ENCODE measurements around the gene GFOD2.

GFOD2 gene

DNA sequence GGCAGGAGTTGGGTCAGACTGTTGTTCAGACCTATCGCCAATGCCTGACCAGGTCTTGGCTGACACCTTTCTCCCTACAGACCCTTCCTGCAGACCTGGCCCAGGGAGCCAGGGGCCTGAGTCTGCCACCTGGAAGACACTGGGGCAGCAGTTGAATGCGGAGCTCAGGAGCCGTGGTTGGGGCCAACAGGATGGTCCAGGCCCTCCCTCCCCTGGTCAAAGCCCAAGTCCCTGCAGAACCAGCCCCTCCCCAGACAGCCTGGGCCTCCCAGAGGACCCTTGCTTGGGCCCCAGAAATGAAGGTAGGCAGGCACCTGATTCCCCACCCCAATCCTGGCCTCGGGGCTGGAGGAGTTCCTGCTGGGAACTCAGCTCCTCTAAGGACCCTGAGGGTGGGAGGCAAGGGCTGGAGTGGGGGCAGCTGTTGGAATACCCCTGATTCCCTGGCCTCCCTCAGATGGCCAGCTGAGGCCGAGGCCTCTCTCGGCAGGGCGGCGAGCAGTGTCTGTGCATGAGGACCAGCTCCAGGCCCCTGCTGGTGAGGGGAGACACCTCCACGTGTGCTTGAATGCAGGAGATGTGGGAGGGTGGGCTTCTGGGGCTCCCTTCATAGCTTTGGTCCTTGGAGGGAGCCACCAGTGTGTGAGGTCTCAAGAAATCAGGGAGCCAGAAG, 62.6 kb downstream of the GFOD2 start:
- DNase-seq: no peak

DNA sequence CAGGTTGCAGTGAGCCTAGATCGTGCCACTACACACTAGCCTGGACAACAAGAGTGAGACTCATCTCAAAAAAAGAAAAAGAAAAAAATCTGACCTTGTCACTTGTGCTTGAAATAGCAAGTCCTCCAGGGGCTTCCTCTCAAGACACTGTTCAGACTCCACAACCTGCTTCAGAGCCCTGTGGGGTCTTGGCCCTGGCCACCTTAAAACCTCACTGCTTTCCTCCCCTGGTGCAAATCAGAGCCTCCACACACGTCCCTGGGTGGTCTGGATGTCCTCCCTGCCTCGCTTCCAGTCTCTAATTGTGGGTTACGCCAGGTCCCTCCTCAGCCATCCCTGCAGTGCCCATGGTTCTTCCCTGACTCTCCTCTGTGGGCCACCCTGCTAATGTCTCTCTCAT, 63.8 kb downstream of the GFOD2 start:
- no peak for DNase-seq

DNA sequence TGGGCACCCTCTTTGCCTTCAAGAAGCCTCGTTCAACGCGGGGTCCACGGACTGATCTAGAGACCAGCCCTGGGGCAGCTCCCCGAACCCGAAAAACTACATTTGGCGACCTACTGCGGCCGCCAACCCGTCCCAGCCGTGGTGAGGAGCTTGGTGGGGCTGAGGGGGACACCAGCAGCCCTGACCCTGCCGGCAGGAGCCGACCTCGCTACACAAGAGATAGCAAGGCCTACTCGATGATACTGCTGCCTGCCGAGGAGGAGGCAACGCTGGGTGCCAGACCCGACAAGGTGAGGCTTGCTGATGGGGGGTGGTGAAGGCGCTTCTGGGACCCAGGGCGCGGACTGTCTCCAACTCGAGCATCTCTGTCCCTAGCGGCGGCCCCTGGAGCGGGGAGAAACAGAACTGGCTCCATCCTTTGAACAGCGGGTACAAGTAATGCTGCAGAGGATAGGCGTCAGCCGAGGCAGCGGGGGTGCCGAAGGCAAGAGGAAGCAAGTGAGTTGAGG, 64.7 kb downstream of the GFOD2 start:
- no peak for DNase-seq

DNA sequence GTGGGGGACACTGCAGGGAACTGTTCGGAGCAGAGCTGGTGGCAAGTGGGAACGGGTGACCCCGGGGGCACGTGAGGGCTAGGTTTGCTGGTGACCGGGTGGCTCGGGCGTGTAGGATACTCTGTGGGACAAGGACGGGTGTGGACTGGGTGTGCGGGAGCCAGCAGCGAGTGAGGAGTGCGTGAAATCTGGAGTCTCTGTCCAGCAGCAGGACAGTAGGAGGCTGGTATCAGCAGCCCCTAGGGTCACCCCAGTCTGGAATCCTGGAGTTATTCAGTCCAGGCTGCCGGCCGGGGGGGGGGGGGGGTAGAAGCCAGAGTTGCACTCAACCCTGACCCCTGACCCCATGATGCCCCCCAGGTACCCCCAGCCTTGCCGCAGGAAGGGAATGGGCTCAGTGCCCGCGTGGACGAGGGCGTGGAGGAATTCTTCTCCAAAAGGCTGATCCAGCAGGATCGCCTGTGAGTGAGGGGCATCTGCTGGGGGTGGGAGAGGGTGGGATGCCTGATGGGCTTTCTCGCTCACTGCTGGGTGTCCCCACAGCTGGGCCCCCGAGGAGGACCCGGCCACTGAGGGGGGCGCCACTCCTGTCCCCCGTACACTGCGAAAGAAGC, 65.2 kb downstream of the GFOD2 start:
- no peak for DNase-seq

DNA sequence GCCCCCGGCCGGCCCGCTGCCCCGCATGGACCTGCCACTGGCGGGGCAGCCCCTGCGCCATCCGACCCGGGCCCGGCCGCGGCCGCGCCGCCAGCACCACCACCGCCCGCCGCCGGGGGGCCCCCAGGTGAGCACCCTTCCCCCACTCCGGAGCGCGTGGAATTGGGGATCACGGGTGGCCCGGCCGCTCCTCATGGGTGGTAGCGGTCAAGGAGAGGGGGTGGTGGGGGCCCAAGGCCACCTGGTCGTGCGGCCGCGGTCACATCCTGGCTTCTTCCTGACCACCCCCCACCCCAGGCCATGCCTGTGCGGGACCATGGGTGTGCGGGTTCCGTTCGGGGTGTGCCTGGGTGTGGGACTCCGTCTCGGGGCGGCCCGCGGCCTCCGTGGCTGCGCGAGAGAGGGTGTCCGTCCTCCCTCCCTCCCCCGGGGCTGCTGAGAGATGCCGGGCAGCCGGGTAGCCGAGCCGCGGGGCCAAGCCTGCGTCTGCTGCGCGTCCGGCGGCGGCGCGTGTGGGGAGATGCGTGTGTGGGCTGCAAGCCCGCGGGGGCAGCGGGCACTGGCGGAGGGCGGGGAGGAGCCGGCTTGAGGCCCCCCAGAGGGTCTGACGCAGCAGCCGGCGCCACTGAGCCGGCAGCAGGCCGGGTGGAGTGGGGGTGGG, 65.9 kb downstream of the GFOD2 start:
- no peak for DNase-seq

DNA sequence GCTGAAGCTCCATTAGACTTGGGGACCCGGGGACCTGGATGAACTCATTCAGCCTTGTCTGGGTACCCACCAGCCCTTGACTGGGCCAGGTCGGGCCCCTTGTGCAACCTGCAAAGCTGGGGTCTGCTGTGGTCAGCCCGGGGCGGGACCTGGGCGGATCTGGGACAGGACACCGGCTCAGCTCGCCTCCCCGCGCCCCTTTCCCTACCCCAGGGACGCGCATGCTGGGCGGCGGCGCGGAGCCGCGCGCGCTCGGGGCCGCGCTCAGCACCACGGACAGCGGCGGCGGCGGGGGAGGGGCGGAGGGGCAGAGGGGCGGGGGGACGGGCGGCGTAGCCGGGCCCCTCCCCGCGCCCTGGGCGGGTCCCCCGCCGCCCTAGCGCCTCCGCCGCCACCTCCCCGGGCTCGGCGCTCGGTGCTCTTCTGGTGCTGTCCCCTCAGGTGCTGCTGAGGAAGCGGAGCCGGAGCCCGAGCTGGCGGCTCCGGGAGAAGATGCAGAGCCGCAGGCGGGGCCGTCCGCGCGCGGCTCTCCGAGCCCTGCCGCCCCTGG, 66.5 kb downstream of the GFOD2 start:
- no peak for DNase-seq

DNA sequence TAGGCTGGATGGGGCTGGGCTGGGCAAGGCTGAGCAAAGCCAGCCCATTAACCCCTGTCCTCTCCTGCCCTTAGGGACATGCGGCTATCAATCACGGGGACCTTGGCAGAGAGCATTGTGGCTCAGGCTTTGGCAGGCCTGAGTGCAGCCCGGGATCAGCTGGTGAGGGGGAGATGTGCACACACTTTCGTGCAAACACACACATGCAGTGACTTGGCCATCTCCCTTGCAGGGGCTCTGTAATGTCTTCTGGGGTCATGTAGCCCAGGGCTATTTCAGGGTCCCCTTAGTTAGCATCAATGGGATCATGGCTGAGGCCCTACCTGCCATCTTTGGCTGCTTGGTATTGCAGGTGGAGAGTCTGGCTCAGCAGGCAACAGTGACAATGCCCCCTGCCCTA, 67.3 kb downstream of the GFOD2 start:
- no peak for DNase-seq

DNA sequence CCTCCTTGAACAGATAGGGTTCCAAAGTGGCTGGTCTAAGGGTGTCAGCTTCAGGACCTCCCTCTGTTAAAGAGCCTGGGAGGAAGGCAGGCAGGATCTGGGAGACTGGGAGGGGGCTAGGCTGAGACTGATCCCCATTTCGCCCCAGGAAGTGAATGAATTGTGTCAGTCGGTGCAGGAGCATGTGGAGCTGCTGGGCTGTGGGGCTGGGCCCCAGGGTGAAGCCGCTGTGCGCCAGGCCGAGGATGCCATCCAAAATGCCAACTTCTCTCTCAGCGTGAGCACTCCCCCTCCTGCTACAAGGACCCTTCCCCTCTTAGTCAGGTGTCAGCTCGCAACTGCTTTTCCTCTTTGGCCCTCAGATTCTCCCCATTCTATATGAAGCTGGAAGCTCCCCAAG, 68.1 kb downstream of the GFOD2 start:
- no peak for DNase-seq

DNA sequence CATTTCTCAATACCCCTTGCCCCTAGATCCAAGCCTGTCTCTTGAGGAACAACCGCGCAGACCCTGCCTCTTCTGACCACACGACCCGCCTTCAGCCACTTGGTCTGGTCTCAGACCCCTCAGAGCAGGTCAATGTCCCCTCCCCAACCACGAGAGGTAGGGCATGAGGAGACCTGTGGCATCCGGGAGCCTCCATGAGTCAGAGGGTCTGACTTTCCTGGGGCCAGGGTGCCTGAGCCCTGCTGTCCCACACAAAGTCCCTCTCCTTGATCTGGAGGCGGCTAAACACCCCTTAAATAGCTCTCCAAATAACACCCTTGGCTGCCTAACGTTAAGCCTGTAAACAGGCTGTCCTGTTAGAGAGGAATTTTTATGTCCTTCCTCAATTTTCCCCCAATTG, 69.1 kb downstream of the GFOD2 start:
- no peak for DNase-seq

DNA sequence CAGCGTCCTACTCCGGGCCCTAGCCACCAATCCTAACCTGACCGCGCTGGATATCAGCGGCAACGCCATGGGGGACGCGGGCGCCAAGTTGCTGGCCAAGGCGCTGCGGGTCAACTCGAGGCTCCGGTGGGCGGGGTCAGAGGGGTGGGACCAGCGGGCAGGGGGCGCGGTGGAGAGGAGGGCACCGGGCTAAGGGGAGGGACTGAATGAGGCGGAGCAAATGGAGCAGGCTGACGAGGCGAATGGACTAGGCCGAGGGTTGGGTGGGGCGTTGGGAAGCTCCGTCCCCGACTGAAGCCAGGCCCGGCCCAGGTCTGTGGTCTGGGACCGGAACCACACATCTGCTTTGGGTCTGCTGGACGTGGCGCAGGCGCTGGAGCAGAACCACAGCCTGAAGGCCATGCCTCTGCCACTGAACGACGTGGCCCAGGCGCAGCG, 69.6 kb downstream of the GFOD2 start:
- DNase-seq: no peak

DNA sequence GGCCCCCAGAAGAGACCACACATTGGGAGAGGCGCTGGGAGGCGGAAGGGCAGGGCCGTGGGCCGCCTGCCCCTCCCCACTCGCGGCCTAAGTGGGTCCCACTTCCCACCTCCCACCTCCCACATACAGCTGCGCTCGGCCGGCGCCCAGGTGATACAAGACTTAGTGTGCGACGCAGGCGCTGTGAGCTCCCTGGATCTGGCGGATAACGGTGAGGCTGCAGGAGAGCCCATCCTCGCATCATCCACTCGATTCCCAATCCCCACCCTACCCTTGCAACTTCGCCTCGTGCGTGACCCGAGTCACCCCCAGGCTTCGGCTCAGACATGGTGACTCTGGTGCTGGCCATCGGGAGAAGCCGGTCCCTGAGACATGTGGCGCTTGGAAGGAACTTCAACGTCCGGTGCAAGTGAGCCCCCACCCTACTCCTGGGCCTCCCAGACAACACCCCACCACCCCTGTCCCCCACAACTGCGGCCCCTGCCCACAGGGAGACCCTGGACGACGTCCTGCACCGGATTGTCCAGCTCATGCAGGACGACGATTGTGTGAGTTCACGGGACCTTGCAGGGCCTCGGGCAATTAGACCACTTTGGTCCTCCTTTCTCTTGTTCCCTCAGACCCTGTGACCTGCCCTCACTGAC, 70.2 kb downstream of the GFOD2 start:
- DNase-seq: no peak

DNA sequence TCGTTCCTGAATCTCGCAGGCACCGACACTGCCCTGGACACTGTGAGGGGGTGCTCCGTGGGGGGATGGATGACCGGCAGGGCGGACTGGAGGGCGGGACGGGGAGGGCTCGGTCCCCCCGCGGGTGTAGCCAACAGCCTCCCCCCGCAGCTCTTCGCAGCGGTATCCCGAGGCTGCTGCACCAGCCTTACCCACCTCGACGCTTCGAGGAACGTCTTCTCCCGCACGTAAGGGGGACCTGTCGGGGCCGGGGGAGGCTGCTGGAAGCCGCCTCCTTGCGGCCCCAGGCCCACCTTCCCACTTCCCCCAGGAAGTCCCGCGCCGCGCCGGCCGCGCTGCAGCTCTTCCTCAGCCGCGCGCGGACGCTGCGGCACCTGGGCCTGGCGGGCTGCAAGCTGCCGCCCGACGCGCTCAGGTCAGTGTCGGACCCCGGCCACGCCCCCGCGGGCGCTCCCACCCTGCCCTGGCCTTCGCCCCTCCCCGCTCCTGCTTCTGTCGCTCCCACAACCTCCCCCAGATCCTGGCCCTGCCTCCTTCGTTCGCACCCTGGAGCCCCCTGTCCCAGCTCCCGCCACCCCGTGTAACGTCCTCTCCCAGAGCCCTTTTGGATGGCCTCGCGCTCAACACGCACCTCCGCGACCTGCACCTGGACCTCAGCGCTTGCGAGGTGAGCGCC, 70.9 kb downstream of the GFOD2 start:
- DNase-seq: no peak

DNA sequence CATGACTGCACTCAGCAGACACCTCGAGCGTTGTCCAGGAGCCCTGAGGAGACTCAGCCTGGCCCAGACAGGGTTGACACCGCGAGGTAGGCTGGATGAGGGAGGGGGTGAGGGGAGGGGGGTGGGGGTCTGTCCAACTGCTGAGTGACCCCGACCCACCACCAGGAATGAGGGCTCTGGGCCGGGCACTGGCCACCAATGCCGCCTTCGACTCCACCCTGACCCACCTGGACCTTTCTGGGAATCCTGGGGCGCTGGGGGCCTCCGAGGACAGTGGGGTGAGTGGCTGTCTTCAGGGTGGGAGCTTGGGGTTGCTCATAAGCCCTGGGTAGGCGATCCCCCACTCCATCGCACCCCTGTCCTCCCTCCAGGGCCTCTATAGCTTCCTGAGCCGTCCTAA, 71.4 kb downstream of the GFOD2 start:
- no peak for DNase-seq

DNA sequence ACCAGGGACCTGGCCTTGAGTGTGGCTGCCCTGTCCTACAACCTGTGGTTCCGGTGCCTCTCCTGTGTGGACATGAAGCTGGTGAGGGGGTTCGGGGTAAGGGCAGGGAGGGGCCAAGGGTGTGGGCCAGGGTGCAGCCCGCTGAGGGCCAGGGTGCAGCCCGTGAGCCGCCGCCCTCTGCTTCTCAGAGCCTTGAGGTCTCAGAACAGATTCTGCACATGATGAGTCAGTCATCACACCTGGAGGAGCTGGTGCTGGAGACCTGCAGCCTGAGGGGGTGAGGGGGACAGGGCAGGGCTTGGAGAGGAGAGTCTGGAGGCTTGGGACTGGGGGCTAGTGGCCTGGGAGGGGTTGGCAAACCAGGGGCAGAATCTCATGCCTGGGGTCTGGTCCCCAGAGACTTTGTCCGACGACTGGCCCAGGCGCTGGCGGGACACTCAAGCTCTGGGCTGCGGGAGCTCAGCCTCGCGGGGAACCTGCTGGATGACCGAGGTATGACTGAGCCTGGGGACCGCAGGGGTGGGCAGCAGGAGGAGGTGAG, 71.9 kb downstream of the GFOD2 start:
- DNase-seq: no peak

DNA sequence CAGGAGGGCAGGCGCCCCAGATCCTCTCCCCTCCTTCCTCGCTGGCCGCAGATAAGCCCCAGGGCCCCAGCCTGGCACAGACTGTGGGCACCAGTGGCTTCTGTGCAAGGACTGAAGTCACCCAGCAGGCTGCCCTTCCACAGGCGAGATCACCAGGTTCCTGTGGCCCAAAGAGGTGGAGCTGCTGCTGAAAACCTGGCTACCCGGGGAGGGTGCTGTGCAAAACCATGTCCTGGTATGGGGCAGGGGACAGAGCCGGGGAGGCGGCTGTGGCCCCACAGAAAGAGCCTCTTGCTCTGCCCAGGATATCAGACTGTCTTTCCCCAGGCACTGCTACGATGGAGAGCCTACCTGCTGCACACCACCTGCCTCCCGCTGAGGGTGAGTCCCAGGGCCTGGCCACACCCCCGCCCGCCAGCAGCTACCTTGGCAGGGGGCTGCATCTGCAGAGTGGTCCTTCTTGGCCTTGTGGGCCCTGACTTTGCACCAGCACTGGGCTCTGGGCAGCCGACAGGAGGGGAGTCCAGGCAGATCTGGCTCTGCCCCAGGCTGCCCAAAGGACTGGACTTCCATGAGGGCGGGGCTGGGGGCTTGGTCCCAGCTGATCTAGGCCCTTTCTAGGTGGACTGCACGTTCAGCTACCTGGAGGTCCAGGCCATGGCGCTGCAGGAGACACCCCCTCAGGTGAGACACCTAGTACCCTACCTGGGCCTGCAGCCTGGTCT, 73.6 kb downstream of the GFOD2 start:
- DNase-seq: no peak

DNA sequence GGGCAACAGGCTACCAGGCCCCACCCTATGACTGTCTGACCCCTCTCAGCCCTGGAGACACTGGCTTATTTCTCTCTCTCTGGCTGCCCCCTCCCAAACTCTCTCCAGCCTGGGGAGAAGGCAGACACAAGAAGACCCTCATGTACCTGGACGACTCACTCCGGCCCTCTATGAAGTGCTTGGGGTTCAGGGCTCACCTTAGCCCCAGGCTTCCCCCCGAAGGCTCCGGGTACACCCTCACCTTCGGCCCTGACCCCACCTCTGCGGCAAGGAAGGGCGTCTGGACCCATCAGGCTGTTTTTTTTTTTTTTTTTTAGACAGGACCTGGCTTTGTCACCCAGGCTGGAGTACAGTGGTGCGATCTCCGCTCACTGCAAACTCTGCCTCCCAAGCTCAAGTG, 75.1 kb downstream of the GFOD2 start:
- DNase-seq: no peak

DNA sequence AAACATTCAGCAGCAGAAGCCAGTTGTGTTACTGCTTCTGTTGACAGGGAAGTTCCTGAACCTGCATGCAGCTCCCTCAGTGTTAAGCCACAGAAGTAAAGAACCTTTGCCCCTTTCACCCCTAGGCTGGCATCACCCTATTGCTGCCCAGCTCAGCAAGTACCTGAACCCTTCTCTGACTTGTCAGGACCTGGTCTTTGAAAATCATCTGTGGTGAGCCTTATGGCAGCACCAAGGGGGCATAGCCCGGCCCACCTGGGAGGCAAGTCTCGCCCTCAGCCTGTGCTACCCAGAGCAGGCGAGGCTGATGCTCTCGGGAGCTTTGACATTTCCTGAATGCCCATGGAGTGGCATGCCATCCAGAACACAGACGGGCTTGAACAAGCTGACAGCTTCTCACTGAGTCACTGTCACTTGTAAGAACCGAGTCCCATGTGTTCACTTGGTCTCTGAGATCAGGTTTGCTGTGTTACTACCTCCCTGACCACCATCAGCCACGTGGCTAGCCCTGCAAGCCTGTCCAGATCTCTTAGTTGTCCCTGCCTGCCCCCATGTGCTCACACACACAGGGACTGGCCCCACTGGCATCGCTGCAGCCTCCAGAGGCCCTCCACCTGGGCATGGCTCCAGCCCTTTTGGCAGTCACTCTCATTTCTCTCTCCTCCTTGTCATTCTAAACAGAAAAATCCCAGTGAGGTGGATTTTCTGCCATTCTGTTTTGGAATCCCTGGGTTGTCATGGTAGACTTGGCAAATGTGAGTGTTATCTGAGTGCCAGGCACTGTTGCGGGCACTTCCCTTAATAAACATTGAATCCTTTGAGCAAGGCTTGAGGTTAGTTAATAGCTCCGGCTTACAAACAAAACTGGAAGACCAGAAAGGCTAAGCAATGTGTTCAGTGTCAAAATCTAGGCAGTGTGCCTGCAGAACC, 77.1 kb downstream of the GFOD2 start:
- no peak for DNase-seq

DNA sequence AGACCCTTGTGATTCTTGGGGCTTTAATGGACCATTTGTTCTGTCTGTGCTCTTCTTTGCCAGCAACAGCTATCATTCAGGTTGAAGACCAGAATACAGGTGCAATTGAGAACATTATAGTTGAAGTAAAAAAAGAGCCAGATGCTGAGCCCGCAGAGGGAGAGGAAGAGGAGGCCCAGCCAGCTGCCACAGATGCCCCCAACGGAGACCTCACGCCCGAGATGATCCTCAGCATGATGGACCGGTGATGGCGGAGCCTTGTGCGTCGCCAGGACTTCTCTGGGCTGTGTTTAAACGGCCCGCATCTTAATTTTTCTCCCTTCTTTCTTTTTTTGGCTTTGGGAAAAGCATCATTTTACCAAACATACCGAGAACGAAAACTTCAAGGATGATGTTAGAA, 81.5 kb downstream of the GFOD2 start:
- DNase-seq: no peak

DNA sequence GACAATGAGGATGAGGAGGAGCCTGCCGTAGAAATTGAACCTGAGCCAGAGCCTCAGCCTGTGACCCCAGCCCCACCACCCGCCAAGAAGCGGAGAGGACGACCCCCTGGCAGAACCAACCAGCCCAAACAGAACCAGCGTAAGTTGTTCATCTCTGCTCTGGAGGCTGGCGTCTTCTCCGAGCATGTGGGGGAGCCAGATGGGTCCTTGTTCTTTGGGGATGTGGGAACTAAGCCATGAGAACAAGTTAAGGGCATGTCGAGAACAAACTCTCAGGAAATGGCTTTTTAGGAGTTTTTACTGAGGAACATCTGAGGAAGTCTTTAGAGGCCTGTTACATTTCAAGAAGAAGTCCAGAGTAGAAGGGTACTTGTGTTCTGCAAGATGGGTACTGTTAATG, 82.4 kb downstream of the GFOD2 start:
- no peak for DNase-seq

DNA sequence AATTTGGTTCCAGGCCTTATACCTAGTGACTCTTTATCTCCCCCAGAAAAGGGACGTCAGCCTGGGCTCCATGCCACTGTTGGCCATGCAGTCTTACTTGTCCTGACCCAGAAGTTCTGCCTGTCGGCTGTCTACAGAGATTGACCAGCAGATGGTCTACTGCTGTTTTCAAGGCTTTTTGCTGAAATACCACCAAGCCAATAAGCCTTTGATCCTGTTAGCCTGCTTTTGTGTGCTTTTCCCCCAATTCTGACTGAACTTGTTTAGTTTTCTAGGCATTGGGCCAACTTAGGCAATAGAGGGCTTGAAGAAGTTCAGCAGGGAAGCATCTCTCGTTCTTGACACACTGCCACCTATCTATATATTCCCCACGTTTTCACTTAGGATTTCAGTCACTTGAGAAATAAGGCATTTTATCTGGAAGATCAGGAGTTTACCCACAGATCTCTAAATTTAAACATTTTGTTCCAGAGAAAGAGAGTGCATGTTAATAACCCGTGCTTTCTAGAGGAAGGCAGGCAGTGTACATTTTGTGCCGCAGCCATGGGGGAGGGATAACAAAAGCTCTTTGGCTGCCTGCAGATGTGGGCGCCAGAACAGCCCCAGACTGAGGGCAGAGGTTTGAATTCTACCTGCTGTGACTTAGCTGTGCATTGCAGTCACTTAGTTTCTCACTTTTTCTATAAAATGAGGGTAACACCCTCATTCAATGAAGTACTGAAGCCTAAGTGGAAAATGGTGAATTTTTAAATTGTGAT, 86.5 kb downstream of the GFOD2 start:
- DNase-seq: no peak

Measured in activated T-cell treated with anti-CD3 and anti-CD28 coated beads, Interleukin-2, amount 50 U/mL, for 1 hour (primary cell).